ENCODE results near the gene IL17F.

The IL17F gene

GRCh38 chr6:52213127-52213526 lies 31.2 kb downstream of the IL17F start:
- peaks cover 56% of the 10 kb centered on the region for H3K4me1 ChIP-seq (ENCODE audit: low read depth, poor library complexity, severe bottlenecking)
- H3K27me3 ChIP-seq (ENCODE audit: insufficient read depth, low read depth): no peaks in the 10 kb centered on the region
- H2AFZ ChIP-seq (ENCODE audit: low read depth): no peak overlapping the region
- no peaks in the 10 kb centered on the region for H4K20me1 ChIP-seq (ENCODE audit: insufficient read depth)
- no peak overlapping the region for H3K4me3 ChIP-seq (IDR thresholded peaks at IDR 0.05; ENCODE audit: insufficient read depth, low read depth, low read length)
- no peaks in the 10 kb centered on the region for H3K36me3 ChIP-seq (ENCODE audit: insufficient read depth)
- peak; percentile 54 for TF ChIP-seq CTCF (conservative IDR thresholded peaks at IDR 0.05; ENCODE audit: low read depth, low read length)
- no peaks in the 10 kb centered on the region for H3K79me2 ChIP-seq (ENCODE audit: insufficient read depth, low read depth)
- peak overlapping the region; percentile 44; the same call in 1 of the 2 replicates for H3K4me2 ChIP-seq
- no peak overlapping the region for H3K9ac ChIP-seq
- H3K27ac ChIP-seq: no peak overlapping the region

- no peak for TF ChIP-seq CTCF (conservative IDR thresholded peaks at IDR 0.05; ENCODE audit: low read depth, low read length)
- H2AFZ ChIP-seq (ENCODE audit: low read depth): no peak overlapping the region
- H3K4me3 ChIP-seq (IDR thresholded peaks at IDR 0.05; ENCODE audit: insufficient read depth, low read depth, low read length): no peak overlapping the region
- H3K4me1 ChIP-seq (ENCODE audit: low read depth, poor library complexity, severe bottlenecking): peaks cover 34% of the 10 kb centered on the region
- H3K27me3 ChIP-seq (ENCODE audit: insufficient read depth, low read depth): no peaks in the 10 kb centered on the region
- no peak overlapping the region for H3K4me2 ChIP-seq
- H3K27ac ChIP-seq: no peak overlapping the region
- no peak overlapping the region for H3K9ac ChIP-seq
- no peaks in the 10 kb centered on the region for H3K79me2 ChIP-seq (ENCODE audit: insufficient read depth, low read depth)
- no peaks in the 10 kb centered on the region for H3K36me3 ChIP-seq (ENCODE audit: insufficient read depth)
- no peaks in the 10 kb centered on the region for H4K20me1 ChIP-seq (ENCODE audit: insufficient read depth)
Measured at GRCh38 chr6:52210227-52210626, 34.1 kb downstream of the IL17F start.

GRCh38 chr6:52209770-52210169 lies 34.5 kb downstream of the IL17F start:
- H4K20me1 ChIP-seq (ENCODE audit: insufficient read depth): no peaks in the 10 kb centered on the region
- H3K4me3 ChIP-seq (IDR thresholded peaks at IDR 0.05; ENCODE audit: insufficient read depth, low read depth, low read length): no peak overlapping the region
- TF ChIP-seq CTCF (conservative IDR thresholded peaks at IDR 0.05; ENCODE audit: low read depth, low read length): no peak
- H3K27me3 ChIP-seq (ENCODE audit: insufficient read depth, low read depth): no peaks in the 10 kb centered on the region
- H3K4me2 ChIP-seq: no peak overlapping the region
- no peaks in the 10 kb centered on the region for H3K36me3 ChIP-seq (ENCODE audit: insufficient read depth)
- H3K4me1 ChIP-seq (ENCODE audit: low read depth, poor library complexity, severe bottlenecking): peaks cover 31% of the 10 kb centered on the region
- H2AFZ ChIP-seq (ENCODE audit: low read depth): no peak overlapping the region
- H3K27ac ChIP-seq: no peak overlapping the region
- H3K9ac ChIP-seq: no peak overlapping the region
- H3K79me2 ChIP-seq (ENCODE audit: insufficient read depth, low read depth): no peaks in the 10 kb centered on the region

- Histone ChIP-seq H3K4me1 (ENCODE audit: low read depth, poor library complexity, severe bottlenecking) (peaks cover 27% of the 10 kb centered on the region), H3K4me2 (no peak overlapping the region), H3K27ac (no peak overlapping the region), H2AFZ (ENCODE audit: low read depth) (no peak overlapping the region), H3K79me2 (ENCODE audit: insufficient read depth, low read depth) (no peaks in the 10 kb centered on the region), H4K20me1 (ENCODE audit: insufficient read depth) (no peaks in the 10 kb centered on the region), H3K4me3 (IDR thresholded peaks at IDR 0.05; ENCODE audit: insufficient read depth, low read depth, low read length) (no peak overlapping the region), H3K36me3 (ENCODE audit: insufficient read depth) (no peaks in the 10 kb centered on the region), H3K9ac (no peak overlapping the region), H3K27me3 (ENCODE audit: insufficient read depth, low read depth) (no peaks in the 10 kb centered on the region)
- TF ChIP-seq CTCF (conservative IDR thresholded peaks at IDR 0.05; ENCODE audit: low read depth, low read length): no peak
Measured at GRCh38 chr6:52208612-52209011, 35.7 kb downstream of the IL17F start.

Data from KMS-11 (cell line).